PC-9 (cell line): ENCODE results near the gene GPC5. TPM values are rescaled to one million over a fixed set of nuclear protein-coding genes. Genes with fewer than 3 reads are reported as not detected.

ENCODE experiments used
- BruUV-seq: library from RNA; stranded (reverse); fragments of 400-500 nt; replicated peaks from 2 replicates; lab custom pipeline; 2021; lab: Mats Ljungman, UMichigan
- CTCF ChIA-PET: fragments of 300-600 bp; sonication (Branson Sonifier 250); formaldehyde crosslinking; loops from one replicate; lab custom pipeline; 2022; ENCODE audit warnings: antibody characterized with exemption; lab: Charles Lee
- POLR2A ChIA-PET: fragments of 300-600 bp; sonication (Branson Sonifier 250); formaldehyde crosslinking; loops from one replicate; lab custom pipeline; 2022; ENCODE audit warnings: antibody characterized with exemption; ENCODE audit not compliant: unreplicated experiment; lab: Charles Lee
- DNase-seq, 2 experiments: peaks; one replicate each; pipeline versions ENCODE4 v3.0.0 to v3.0.0-alpha.2; 2015 to 2022; ENCODE audit warnings: mixed read lengths in 1 of 2
- H2AFZ ChIP-seq: fragments of 200-600 bp; sonication (generic); 2 replicates; pipeline ENCODE4 v1.8.1; 2017; ENCODE audit warnings: antibody characterized with exemption
- H3F3A ChIP-seq: fragments of 200-600 bp; sonication (generic); 2 replicates; pipeline ENCODE4 v1.8.1; 2017; ENCODE audit warnings: antibody characterized with exemption, mild to moderate bottlenecking, low read depth; ENCODE audit not compliant: insufficient read depth
- H3K27ac ChIP-seq: fragments of 200-600 bp; sonication (generic); 2 replicates; pipeline ENCODE4 v1.6.1; 2016; ENCODE audit warnings: mixed run types
- H3K27me3 ChIP-seq: fragments of 200-600 bp; sonication (generic); 2 replicates; pipeline ENCODE4 v1.6.1; 2016; ENCODE audit warnings: low read depth, mixed run types; ENCODE audit not compliant: insufficient read depth
- H3K36me3 ChIP-seq: fragments of 200-600 bp; sonication (generic); 2 replicates; pipeline ENCODE4 v1.6.1; 2016; ENCODE audit warnings: low read depth, mixed run types
- H3K4me1 ChIP-seq: fragments of 200-600 bp; sonication (generic); replicated peaks from 2 replicates; pipeline ENCODE4 v1.6.1; 2016; ENCODE audit warnings: mixed run types; ENCODE audit not compliant: insufficient read depth
- H3K4me2 ChIP-seq: fragments of 200-600 bp; sonication (generic); 2 replicates; pipeline ENCODE4 v1.6.1; 2017; ENCODE audit warnings: mixed run types
- H3K4me3 ChIP-seq: fragments of 200-600 bp; sonication (generic); 2 replicates; pipeline ENCODE4 v1.6.1; 2016; ENCODE audit warnings: mixed run types
- H3K79me2 ChIP-seq: fragments of 200-600 bp; sonication (generic); 2 replicates; pipeline ENCODE4 v1.6.1; 2017; ENCODE audit warnings: low read depth, mixed run types
- H3K9me2 ChIP-seq: fragments of 200-600 bp; sonication (generic); 2 replicates; pipeline ENCODE4 v1.8.1; 2017; ENCODE audit warnings: mild to moderate bottlenecking; ENCODE audit not compliant: insufficient read depth
- H3K9me3 ChIP-seq: fragments of 200-600 bp; sonication (generic); 2 replicates; pipeline ENCODE4 v1.8.1; 2016; ENCODE audit warnings: low read depth; ENCODE audit not compliant: insufficient read depth
- H4K20me1 ChIP-seq: fragments of 200-600 bp; sonication (generic); 2 replicates; pipeline ENCODE4 v1.8.1; 2017; ENCODE audit not compliant: insufficient read depth
- EZH2 ChIP-seq: fragments of 200-600 bp; sonication (generic); IDR thresholded peaks from 2 replicates; pipeline ENCODE4 v1.8.0; 2017; ENCODE audit warnings: antibody characterized with exemption, low read depth
- intact Hi-C: fragments of 100-400 bp; cut with micrococcal nuclease; formaldehyde crosslinking; loops from one replicate; pipeline ENCODE4 v1.10.0; 2022; ENCODE audit not compliant: unreplicated experiment
- total RNA-seq: library from RNA; stranded (reverse); gene quantifications from 2 replicates; pipeline ENCODE4 v1.2.3, GENCODE V29; 2021
- TF ChIP-seq, protein P1 (sequence below): fragments of 200-600 bp; sonication (generic); conservative IDR thresholded peaks from 2 replicates; pipeline ENCODE4 v1.6.1; 2017; ENCODE audit warnings: mixed run types, antibody characterized with exemption, mild to moderate bottlenecking, moderate library complexity

Gene GPC5
- total RNA-seq, 1 experiment from 2014 or later, result not detected

- intact Hi-C loops, result no loop called here
- no peak for TF ChIP-seq EZH2
- TF ChIP-seq, protein P1, sequence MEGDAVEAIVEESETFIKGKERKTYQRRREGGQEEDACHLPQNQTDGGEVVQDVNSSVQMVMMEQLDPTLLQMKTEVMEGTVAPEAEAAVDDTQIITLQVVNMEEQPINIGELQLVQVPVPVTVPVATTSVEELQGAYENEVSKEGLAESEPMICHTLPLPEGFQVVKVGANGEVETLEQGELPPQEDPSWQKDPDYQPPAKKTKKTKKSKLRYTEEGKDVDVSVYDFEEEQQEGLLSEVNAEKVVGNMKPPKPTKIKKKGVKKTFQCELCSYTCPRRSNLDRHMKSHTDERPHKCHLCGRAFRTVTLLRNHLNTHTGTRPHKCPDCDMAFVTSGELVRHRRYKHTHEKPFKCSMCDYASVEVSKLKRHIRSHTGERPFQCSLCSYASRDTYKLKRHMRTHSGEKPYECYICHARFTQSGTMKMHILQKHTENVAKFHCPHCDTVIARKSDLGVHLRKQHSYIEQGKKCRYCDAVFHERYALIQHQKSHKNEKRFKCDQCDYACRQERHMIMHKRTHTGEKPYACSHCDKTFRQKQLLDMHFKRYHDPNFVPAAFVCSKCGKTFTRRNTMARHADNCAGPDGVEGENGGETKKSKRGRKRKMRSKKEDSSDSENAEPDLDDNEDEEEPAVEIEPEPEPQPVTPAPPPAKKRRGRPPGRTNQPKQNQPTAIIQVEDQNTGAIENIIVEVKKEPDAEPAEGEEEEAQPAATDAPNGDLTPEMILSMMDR, result no peak
Observed at GRCh38 chr13:92461402-92461801, 1063.0 kb downstream of the GPC5 start.

GRCh38 chr13:92461831-92462230, 1063.4 kb downstream of the GPC5 start:
- H3K9me2 ChIP-seq, result no peaks in the 10 kb centered on the region
- H3K9me3 ChIP-seq, result no peaks in the 10 kb centered on the region

More at GRCh38 chr13:92461402-92461801, 1063.0 kb downstream of the GPC5 start:
- Histone ChIP-seq H3K27me3 (no peaks in the 10 kb centered on the region), H3F3A (no peaks in the 10 kb centered on the region), H3K27ac (no peak overlapping the region), H4K20me1 (no peaks in the 10 kb centered on the region), H2AFZ (no peak overlapping the region), H3K9me2 (no peaks in the 10 kb centered on the region), H3K9me3 (no peaks in the 10 kb centered on the region), H3K79me2 (no peaks in the 10 kb centered on the region), H3K4me2 (no peak overlapping the region), H3K4me1 (no peaks in the 10 kb centered on the region), H3K4me3 (no peak overlapping the region), H3K36me3 (no peaks in the 10 kb centered on the region)
- ChIA-PET POLR2A (no interaction called here), CTCF (no interaction called here)
- no TSS peak for BruUV-seq
- no peak for DNase-seq

GRCh38 chr13:92463134-92463533, 1064.7 kb downstream of the GPC5 start:
- Histone ChIP-seq H3K4me3 (no peak overlapping the region), H3K27me3 (no peaks in the 10 kb centered on the region), H4K20me1 (no peaks in the 10 kb centered on the region), H3K4me2 (no peak overlapping the region), H3K36me3 (no peaks in the 10 kb centered on the region), H3K9me2 (no peaks in the 10 kb centered on the region), H3K4me1 (no peaks in the 10 kb centered on the region), H3K79me2 (no peaks in the 10 kb centered on the region), H3K9me3 (no peaks in the 10 kb centered on the region), H3F3A (no peaks in the 10 kb centered on the region), H2AFZ (peak overlapping the region; percentile 31; the same call in 1 of the 2 replicates), H3K27ac (no peak overlapping the region)
- BruUV-seq, result no TSS peak
- ChIA-PET CTCF (no interaction called here), POLR2A (no interaction called here)
- DNase-seq, result no peak
- intact Hi-C loops, result no loop called here
- TF ChIP-seq EZH2, result no peak
- TF ChIP-seq, protein P1, result no peak

More at GRCh38 chr13:92461831-92462230, 1063.4 kb downstream of the GPC5 start:
- 0 out of 2 replicates have a peak overlapping the region, but pooled peaks have one; percentile 17 for H2AFZ ChIP-seq
- H3K4me3 ChIP-seq, result no peak overlapping the region
- no peaks in the 10 kb centered on the region for H3K36me3 ChIP-seq
- CTCF ChIA-PET, result no interaction called here
- H3K79me2 ChIP-seq, result no peaks in the 10 kb centered on the region
- TF ChIP-seq, protein P1, result no peak
- TF ChIP-seq EZH2, result no peak
- no peaks in the 10 kb centered on the region for H4K20me1 ChIP-seq
- no TSS peak for BruUV-seq
- DNase-seq, result no peak
- H3K4me1 ChIP-seq, result no peaks in the 10 kb centered on the region
- POLR2A ChIA-PET, result no interaction called here
- no peaks in the 10 kb centered on the region for H3K27me3 ChIP-seq
- intact Hi-C loops, result no loop called here
- no peaks in the 10 kb centered on the region for H3F3A ChIP-seq
- H3K4me2 ChIP-seq, result no peak overlapping the region
- H3K27ac ChIP-seq, result no peak overlapping the region
